ENCODE results near the gene TECR. TPM values are rescaled to one million over a fixed set of nuclear protein-coding genes. Genes with fewer than 3 reads are reported as not detected.

TECR gene
- total and polyA plus RNA-seq, 9 of the 15 experiments (the other 6 are each of a cell fraction or from before 2014, with no cell fraction given) = 29.3 to 211 (median 81.4) TPM

GRCh38 chr19:14529254-14530004 is at the start of gene TECR (continued):
- TF ChIP-seq ZFP36 (IDR thresholded peaks at IDR 0.05; ENCODE audit: low read depth, low read length, partially characterized antibody) (no peak), ZBTB49 (CRISPR knock-in tag; IDR thresholded peaks at IDR 0.05; ENCODE audit: borderline replicate concordance) (peak; percentile 16; the same call in 1 of the 2 replicates), MEIS2 (IDR thresholded peaks at IDR 0.05; ENCODE audit: partially characterized antibody) (peak; percentile 92), NONO (IDR thresholded peaks at IDR 0.05; ENCODE audit: low read depth in 2 of 2, low read length in 1 of 2) (0 out of 4 replicates have a peak, but pooled peaks of 1 of the 2 experiments have one; percentile 46), RBBP5 (IDR thresholded peaks at IDR 0.05; ENCODE audit: borderline replicate concordance, insufficient read depth, low read length, poor library complexity, severe bottlenecking) (peak; percentile 69), CREM (IDR thresholded peaks at IDR 0.05; ENCODE audit: low read depth) (peak; percentile 65), NUFIP1 (IDR thresholded peaks at IDR 0.05; ENCODE audit: partially characterized antibody) (no peak), SP2 (IDR thresholded peaks at IDR 0.05; ENCODE audit: extremely low read depth, low read depth, low read length, poor library complexity, severe bottlenecking) (peak; percentile 36), FOXJ2 (tag; IDR thresholded peaks at IDR 0.05) (0 out of 2 replicates have a peak, but pooled peaks have one; percentile 58), XRCC5 (IDR thresholded peaks at IDR 0.05; ENCODE audit: low read depth, low read length) (peak; percentile 35; the same call in 1 of the 2 replicates), ZBTB11 (CRISPR knock-in tag; IDR thresholded peaks at IDR 0.05) (no peak), HIVEP1 (CRISPR knock-in tag; IDR thresholded peaks at IDR 0.05) (no peak), CCNT2 (IDR thresholded peaks at IDR 0.05; ENCODE audit: borderline replicate concordance, extremely low read depth, insufficient read length, low read depth, low read length) (peak; percentile 81), JUND (IDR thresholded peaks at IDR 0.05; ENCODE audit: borderline replicate concordance, low read depth, low read length) (0 out of 2 replicates have a peak, but pooled peaks have one; percentile 16), JUND (tag; IDR thresholded peaks at IDR 0.05; ENCODE audit: borderline replicate concordance, low read depth, low read length) (no peak; the same call in 2 of the 3 replicates), RFX1 (IDR thresholded peaks at IDR 0.05) (peak; percentile 96), MYC (IDR thresholded peaks at IDR 0.05; ENCODE audit: low read depth, low read length) (peak; percentile 55; the same call in 1 of the 2 replicates), MYC (CRISPR knock-in tag; IDR thresholded peaks at IDR 0.05; ENCODE audit: borderline replicate concordance, low read depth) (0 out of 2 replicates have a peak, but pooled peaks have one; percentile 36), FOS (IDR thresholded peaks at IDR 0.05; ENCODE audit: extremely low read depth, insufficient read length) (peak; percentile 77)
